K562 (cell line): Measurements from ENCODE around the gene DPP10. TPM values are rescaled to one million over a fixed set of nuclear protein-coding genes. Genes with fewer than 3 reads are reported as not detected.

Experiments
- ATAC-seq: fragments of 200-7000 bp; cut with Tn5 transposase; 3 replicates; pipeline ENCODE4 v1.9.1; 2020; ENCODE audit warnings: moderate library complexity
- BruUV-seq: library from RNA; stranded (reverse); fragments of 400-500 nt; replicated peaks from 2 replicates; lab custom pipeline; 2021; lab: Mats Ljungman, UMichigan
- CTCF ChIA-PET: fragments of 300-600 bp; formaldehyde crosslinking; extraction: SDS; loops from one replicate; lab custom pipeline; 2021; ENCODE audit warnings: low intra/inter-chr PET ratio; lab: Yijun Ruan, JAX
- POLR2A ChIA-PET: fragments of 300-600, 350-650 bp; sonication (Branson Sonifier 250); formaldehyde crosslinking; extraction: SDS; loops from one replicate; lab custom pipeline; 2021; ENCODE audit warnings: antibody characterized with exemption, inconsistent platforms; lab: Yijun Ruan, JAX
- DNase-seq, 4 experiments: peaks; one replicate each; pipeline versions ENCODE4 v3.0.0 to v3.0.0-alpha.2; 2011 to 2018; ENCODE audit warnings: low spot score in 3 of 4, mixed read lengths in 3 of 4; ENCODE audit errors: extremely low read depth in 1 of 4
- FAIRE-seq: peaks from 2 replicates; lab custom pipeline; 2011; peaks lifted over from hg19 to GRCh38; lab: Jason Lieb, UNC
- H2AFZ ChIP-seq: 2 replicates; pipeline ENCODE4 v1.6.0; 2011; ENCODE audit warnings: low read depth, low read length, control low read depth, inconsistent platforms
- H3K27ac ChIP-seq: fragments of 200-600 bp; 3 replicates; pipeline ENCODE4 v1.8.0; 2011; ENCODE audit warnings: low read depth, mild to moderate bottlenecking, control low read depth, inconsistent platforms, low read length, moderate library complexity, mixed read lengths; ENCODE audit errors: extremely low read depth
- H3K27me3 ChIP-seq, 2 experiments: fragments of 300-600 bp in 1 of 2; 2 replicates in 1 of 2; 3 replicates in 1 of 2; pipeline versions ENCODE4 v1.6.0 to v1.8.0; 2011; ENCODE audit warnings: inconsistent platforms in 2 of 2, low read length in 2 of 2, mild to moderate bottlenecking in 1 of 2, mixed read lengths in 1 of 2, moderate library complexity in 1 of 2; ENCODE audit not compliant: control insufficient read depth in 2 of 2, insufficient read depth in 2 of 2
- H3K36me3 ChIP-seq: fragments of 300-600 bp; 3 replicates; pipeline ENCODE4 v1.8.0; 2011; ENCODE audit warnings: mild to moderate bottlenecking, low read length, inconsistent platforms; ENCODE audit not compliant: control insufficient read depth, insufficient read depth
- H3K4me1 ChIP-seq, 2 experiments: fragments of 200-600 bp in 1 of 2; replicated peaks in 1 of 2; 2 replicates in 1 of 2; 3 replicates in 1 of 2; pipeline versions ENCODE4 v1.5.1 to v1.8.0; 2011; ENCODE audit warnings: inconsistent platforms in 2 of 2, low read length in 2 of 2, mild to moderate bottlenecking in 1 of 2, mixed read lengths in 1 of 2, moderate library complexity in 1 of 2; ENCODE audit not compliant: control insufficient read depth in 2 of 2, insufficient read depth in 2 of 2
- H3K4me2 ChIP-seq: 2 replicates; pipeline ENCODE4 v1.6.1; 2011; ENCODE audit warnings: low read length, control low read depth, inconsistent platforms, mixed read lengths; ENCODE audit not compliant: insufficient read depth
- H3K4me3 ChIP-seq: fragments of 200-600 bp; sonication (generic), shearing (Covaris generic); 2 replicates; pipeline ENCODE4 v1.5.1; 2016; ENCODE audit warnings: control low read depth, inconsistent platforms
- H3K79me2 ChIP-seq: fragments of 200-600 bp; 3 replicates; pipeline ENCODE4 v1.8.0; 2011; ENCODE audit warnings: low read length, inconsistent platforms; ENCODE audit not compliant: control insufficient read depth, insufficient read depth
- H3K9ac ChIP-seq, 2 experiments: 2 replicates each; pipeline versions ENCODE4 v1.6.0 to v1.6.1; 2011; ENCODE audit warnings: low read depth in 2 of 2, low read length in 2 of 2, control low read depth in 1 of 2, inconsistent platforms in 1 of 2, mild to moderate bottlenecking in 1 of 2, mixed read lengths in 1 of 2; ENCODE audit not compliant: insufficient read depth in 1 of 2
- H3K9me1 ChIP-seq: one replicate; pipeline ENCODE4 v1.6.0; 2011; ENCODE audit warnings: inconsistent platforms, mild to moderate bottlenecking, low read length, moderate library complexity; ENCODE audit not compliant: control insufficient read depth, insufficient read depth
- H3K9me3 ChIP-seq: replicated peaks from 2 replicates; pipeline ENCODE4 v1.5.1; 2011; ENCODE audit warnings: low read depth, low read length, inconsistent platforms; ENCODE audit not compliant: control insufficient read depth, insufficient read depth
- H4K20me1 ChIP-seq: replicated peaks from 2 replicates; pipeline ENCODE4 v1.6.1; 2011; ENCODE audit warnings: low read length, inconsistent platforms, mixed read lengths; ENCODE audit not compliant: control insufficient read depth, insufficient read depth
- HOXB6 ChIP-seq: fragments of 250-450 bp; sonication (Bioruptor Pico); IDR thresholded peaks from 2 replicates; pipeline ENCODE4 v1.5.1; 2022; ENCODE audit warnings: mild to moderate bottlenecking, borderline replicate concordance
- MCM2 ChIP-seq: fragments of 450-650 bp; IDR thresholded peaks from 2 replicates; pipeline ENCODE4 v1.6.1; 2017; ENCODE audit warnings: low read depth, mild to moderate bottlenecking
- MEIS2 ChIP-seq: fragments of 450-650 bp; IDR thresholded peaks from 2 replicates; pipeline ENCODE4 v1.6.1; 2014; ENCODE audit warnings: mild to moderate bottlenecking; ENCODE audit not compliant: partially characterized antibody
- NCOA1 ChIP-seq: fragments of 450-650 bp; IDR thresholded peaks from 2 replicates; pipeline ENCODE4 v1.6.1; 2016; ENCODE audit warnings: low read depth
- NR4A1 ChIP-seq, 2 experiments: fragments of 250-450 bp in 1 of 2; fragments of 450-650 bp in 1 of 2; sonication (Bioruptor Pico) in 1 of 2; IDR thresholded peaks; 2 replicates each; pipeline versions ENCODE4 v1.4.0 to v1.6.1; 2016 to 2020; ENCODE audit warnings: mild to moderate bottlenecking in 2 of 2, missing compliant biosample characterization in 1 of 2, missing genetic modification characterization in 1 of 2, moderate library complexity in 1 of 2
- SRSF3 ChIP-seq: fragments of 200-400 bp; formaldehyde crosslinking; IDR thresholded peaks from 2 replicates; pipeline ENCODE4 v1.6.1; 2016; ENCODE audit warnings: mild to moderate bottlenecking, low read length, moderate library complexity; ENCODE audit not compliant: insufficient read depth
- TGIF2 ChIP-seq: sonication (generic); formaldehyde crosslinking; IDR thresholded peaks from 2 replicates; pipeline ENCODE4 v1.8.1; 2022; ENCODE audit warnings: mild to moderate bottlenecking, missing genetic modification reagents, moderate library complexity
- ZNF23 ChIP-seq: fragments of 250-450 bp; sonication (Bioruptor Pico); IDR thresholded peaks from 2 replicates; pipeline ENCODE4 v1.4.0; 2020; ENCODE audit warnings: mild to moderate bottlenecking
- ZNF551 ChIP-seq: fragments of 250-450 bp; sonication (Bioruptor Pico); IDR thresholded peaks from 2 replicates; pipeline ENCODE4 v1.5.0; 2021; ENCODE audit warnings: mild to moderate bottlenecking, moderate library complexity
- WGBS: fragments of 100-300 bp; shearing (Covaris generic); methylation state at CpG from one replicate; pipeline ENCODE4 v1.1.6; 2016; ENCODE audit warnings: low coverage, mixed read lengths; ENCODE audit not compliant: insufficient coverage; ENCODE audit errors: missing lambda C conversion rate; 5-methylcytosine and 5-hydroxymethylcytosine counted together
- in situ Hi-C: fragments of 300-500 bp; cut with MboI; formaldehyde crosslinking; loops from 4 replicates; pipeline ENCODE4 v1.15.0; 2018; ENCODE audit warnings: inconsistent platforms, mixed read lengths
- intact Hi-C: fragments of 100-400 bp; cut with micrococcal nuclease; formaldehyde crosslinking; loops from 2 replicates; pipeline ENCODE4 v1.14.2; 2022
- polyA plus RNA-seq, 8 experiments: library from polyadenylated mRNA; depleted of rRNA in 4 of 8; stranded (reverse) in 5 of 8; unstranded in 3 of 8; fragments of >200 nt; fragmentation: Nextera tagmentation in 2 of 8; fragmentation: Illumina TruSeq in 1 of 8; extraction: Ambion mirVana in 2 of 8; extraction: Trizol in 1 of 8; gene quantifications; 2 replicates each; pipeline versions ENCODE4 v1.2.1 to v1.2.3, GENCODE V29; 2011 to 2014; ENCODE audit warnings: inconsistent platforms in 1 of 8, missing spikeins in 1 of 8
- total RNA-seq, 7 experiments: library from RNA; depleted of rRNA in 6 of 7; stranded (reverse); fragments of >200 nt in 6 of 7; fragmentation: Illumina TruSeq in 2 of 7; extraction: Trizol in 2 of 7; gene quantifications; 2 replicates each; pipeline versions ENCODE4 v1.2.1 to v1.2.3, GENCODE V29; 2011 to 2021; ENCODE audit warnings: low replicate concordance in 1 of 7
- TF ChIP-seq, protein P1 (sequence below): sonication (generic); formaldehyde crosslinking; IDR thresholded peaks from 2 replicates; pipeline ENCODE4 v1.8.0; 2023; ENCODE audit warnings: mild to moderate bottlenecking, missing genetic modification reagents
- TF ChIP-seq, protein P2 (sequence below): fragments of 250-450 bp; sonication (Bioruptor Pico); IDR thresholded peaks from 2 replicates; pipeline ENCODE4 v1.4.0; 2020
- TF ChIP-seq, protein P3 (sequence below): sonication (generic); formaldehyde crosslinking; IDR thresholded peaks from 2 replicates; pipeline ENCODE4 v1.8.1; 2023; ENCODE audit warnings: mild to moderate bottlenecking, missing genetic modification reagents

The DPP10 gene
- total and polyA plus RNA-seq, 9 of the 15 experiments (the other 6 are each of a cell fraction or from before 2014, with no cell fraction given), result not detected

DNA sequence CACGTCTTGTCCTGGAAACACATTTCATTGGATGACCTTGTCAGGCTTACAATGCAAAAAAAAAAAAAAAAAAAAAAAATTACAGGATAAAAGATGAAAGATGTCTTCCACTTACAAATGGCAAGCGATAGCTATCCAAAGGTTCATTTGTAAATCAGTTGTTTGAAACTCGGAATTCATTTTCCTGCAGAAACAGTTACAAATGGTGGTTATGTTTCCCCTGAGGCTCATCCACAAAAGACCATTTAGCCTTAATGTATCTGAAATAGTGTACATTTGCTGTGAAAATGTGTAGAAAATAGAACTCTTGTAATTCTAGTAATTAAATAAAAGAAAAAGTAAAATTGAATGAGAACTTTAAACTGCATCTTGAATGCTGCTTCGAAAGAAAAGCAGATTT is 25.9 kb downstream of the DPP10 start:
- BruUV-seq, result no TSS peak
- 0% methylated on average over 3 of the region's 4 CpGs for WGBS
- no peak overlapping the region for H3K4me3 ChIP-seq
- H2AFZ ChIP-seq, result no peak overlapping the region
- TF ChIP-seq, protein P1, sequence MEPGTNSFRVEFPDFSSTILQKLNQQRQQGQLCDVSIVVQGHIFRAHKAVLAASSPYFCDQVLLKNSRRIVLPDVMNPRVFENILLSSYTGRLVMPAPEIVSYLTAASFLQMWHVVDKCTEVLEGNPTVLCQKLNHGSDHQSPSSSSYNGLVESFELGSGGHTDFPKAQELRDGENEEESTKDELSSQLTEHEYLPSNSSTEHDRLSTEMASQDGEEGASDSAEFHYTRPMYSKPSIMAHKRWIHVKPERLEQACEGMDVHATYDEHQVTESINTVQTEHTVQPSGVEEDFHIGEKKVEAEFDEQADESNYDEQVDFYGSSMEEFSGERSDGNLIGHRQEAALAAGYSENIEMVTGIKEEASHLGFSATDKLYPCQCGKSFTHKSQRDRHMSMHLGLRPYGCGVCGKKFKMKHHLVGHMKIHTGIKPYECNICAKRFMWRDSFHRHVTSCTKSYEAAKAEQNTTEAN (CRISPR knock-in tag), result no peak
- TF ChIP-seq, protein P2, sequence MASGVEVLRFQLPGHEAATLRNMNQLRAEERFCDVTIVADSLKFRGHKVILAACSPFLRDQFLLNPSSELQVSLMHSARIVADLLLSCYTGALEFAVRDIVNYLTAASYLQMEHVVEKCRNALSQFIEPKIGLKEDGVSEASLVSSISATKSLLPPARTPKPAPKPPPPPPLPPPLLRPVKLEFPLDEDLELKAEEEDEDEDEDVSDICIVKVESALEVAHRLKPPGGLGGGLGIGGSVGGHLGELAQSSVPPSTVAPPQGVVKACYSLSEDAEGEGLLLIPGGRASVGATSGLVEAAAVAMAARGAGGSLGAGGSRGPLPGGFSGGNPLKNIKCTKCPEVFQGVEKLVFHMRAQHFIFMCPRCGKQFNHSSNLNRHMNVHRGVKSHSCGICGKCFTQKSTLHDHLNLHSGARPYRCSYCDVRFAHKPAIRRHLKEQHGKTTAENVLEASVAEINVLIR (CRISPR knock-in tag), result no peak
- no peak for TF ChIP-seq MCM2
- TF ChIP-seq, all 486 proteins: peak for 0
- Histone ChIP-seq H3K27me3 (no peaks in the 10 kb centered on the region), H3K9me3 (no peaks in the 10 kb centered on the region), H3K27ac (no peak overlapping the region), H3K4me2 (no peak overlapping the region), H3K79me2 (no peaks in the 10 kb centered on the region), H4K20me1 (no peaks in the 10 kb centered on the region), H3K36me3 (no peaks in the 10 kb centered on the region), H3K9ac (no peak overlapping the region), H3K9me1 (no peaks in the 10 kb centered on the region), H3K4me1 (no peaks in the 10 kb centered on the region)
- ChIA-PET CTCF (no interaction called here), POLR2A (no interaction called here)
- FAIRE-seq (no peak), ATAC-seq (no peak), DNase-seq (no peak)
- in situ Hi-C loops, result no loop called here
- intact Hi-C loops, result no loop called here

DNA sequence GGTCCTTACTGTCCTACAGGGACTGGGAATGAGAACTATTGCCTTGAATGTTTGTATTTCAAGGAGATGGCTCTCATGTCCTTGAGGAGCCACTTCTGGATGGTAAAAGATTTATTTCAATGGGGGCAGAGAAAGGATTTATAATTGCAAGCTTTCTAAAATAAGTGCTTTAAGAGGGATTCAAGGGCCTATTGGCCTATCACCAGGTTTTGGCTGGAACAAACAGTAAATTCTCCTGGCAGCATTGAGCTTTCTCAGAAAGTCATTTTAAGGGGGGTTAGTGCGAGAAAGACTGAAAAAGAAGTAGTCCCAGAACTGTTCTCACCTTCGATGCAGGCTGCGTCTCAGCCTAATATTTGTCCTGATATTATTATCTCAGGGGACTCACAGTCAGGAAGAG is 29.8 kb downstream of the DPP10 start:
- DNase-seq (no peak), ATAC-seq (no peak), FAIRE-seq (no peak)
- CTCF ChIA-PET, result no interaction called here
- no peak for TF ChIP-seq ZNF23 (CRISPR knock-in tag)
- no peak for TF ChIP-seq NCOA1
- no peak for TF ChIP-seq MEIS2
- no peak for TF ChIP-seq TGIF2 (CRISPR knock-in tag)
- TF ChIP-seq HOXB6 (CRISPR knock-in tag), result no peak
- TF ChIP-seq SRSF3, result no peak
- TF ChIP-seq, protein P3, sequence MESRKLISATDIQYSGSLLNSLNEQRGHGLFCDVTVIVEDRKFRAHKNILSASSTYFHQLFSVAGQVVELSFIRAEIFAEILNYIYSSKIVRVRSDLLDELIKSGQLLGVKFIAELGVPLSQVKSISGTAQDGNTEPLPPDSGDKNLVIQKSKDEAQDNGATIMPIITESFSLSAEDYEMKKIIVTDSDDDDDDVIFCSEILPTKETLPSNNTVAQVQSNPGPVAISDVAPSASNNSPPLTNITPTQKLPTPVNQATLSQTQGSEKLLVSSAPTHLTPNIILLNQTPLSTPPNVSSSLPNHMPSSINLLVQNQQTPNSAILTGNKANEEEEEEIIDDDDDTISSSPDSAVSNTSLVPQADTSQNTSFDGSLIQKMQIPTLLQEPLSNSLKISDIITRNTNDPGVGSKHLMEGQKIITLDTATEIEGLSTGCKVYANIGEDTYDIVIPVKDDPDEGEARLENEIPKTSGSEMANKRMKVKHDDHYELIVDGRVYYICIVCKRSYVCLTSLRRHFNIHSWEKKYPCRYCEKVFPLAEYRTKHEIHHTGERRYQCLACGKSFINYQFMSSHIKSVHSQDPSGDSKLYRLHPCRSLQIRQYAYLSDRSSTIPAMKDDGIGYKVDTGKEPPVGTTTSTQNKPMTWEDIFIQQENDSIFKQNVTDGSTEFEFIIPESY (CRISPR knock-in tag), result no peak
- no peak for TF ChIP-seq ZNF551 (CRISPR knock-in tag)
- TF ChIP-seq NR4A1 (CRISPR knock-in tag; IDR thresholded peaks at IDR 0.05), result no peak
- TF ChIP-seq NR4A1 (tag; IDR thresholded peaks at IDR 0.05), result no peak
- WGBS, result 2% methylated on average over 3 of the region's 3 CpGs
- Histone ChIP-seq H3K9me3 (no peaks in the 10 kb centered on the region), H3K9ac (no peak overlapping the region), H3K27me3 (no peaks in the 10 kb centered on the region), H3K36me3 (no peaks in the 10 kb centered on the region), H3K27ac (no peak overlapping the region), H3K9me1 (no peaks in the 10 kb centered on the region), H3K4me1 (no peaks in the 10 kb centered on the region), H3K4me3 (no peak overlapping the region), H2AFZ (no peak overlapping the region), H3K79me2 (no peaks in the 10 kb centered on the region), H3K4me2 (no peak overlapping the region), H4K20me1 (no peaks in the 10 kb centered on the region)
- intact Hi-C loops, result no loop called here
- BruUV-seq, result no TSS peak
- in situ Hi-C loops, result no loop called here
- POLR2A ChIA-PET, result no interaction called here
